Nephron progenitor cell (in vitro differentiated cells): ENCODE measurements around the gene SGPL1.

ENCODE experiments used
- DNase-seq: peaks from one replicate; pipeline ENCODE4 v3.0.0; 2021
- H3K27ac Mint-ChIP-seq: 2 replicates; pipeline ENCODE4 v1.8.0; 2021; ENCODE audit warnings: mild to moderate bottlenecking, moderate library complexity, mixed read lengths
- H3K27me3 Mint-ChIP-seq: 2 replicates; pipeline ENCODE4 v1.8.0; 2021; ENCODE audit warnings: mild to moderate bottlenecking, low read depth, mixed read lengths; ENCODE audit not compliant: poor library complexity
- H3K36me3 Mint-ChIP-seq: 2 replicates; pipeline ENCODE4 v1.8.0; 2021; ENCODE audit warnings: low read depth, mixed read lengths
- H3K4me1 Mint-ChIP-seq: 2 replicates; pipeline ENCODE4 v1.8.0; 2021; ENCODE audit warnings: mixed read lengths
- H3K4me3 Mint-ChIP-seq: 2 replicates; pipeline ENCODE4 v1.8.0; 2021; ENCODE audit warnings: mild to moderate bottlenecking, moderate library complexity, mixed read lengths
- H3K9me3 Mint-ChIP-seq: 2 replicates; pipeline ENCODE4 v1.8.0; 2021; ENCODE audit warnings: mild to moderate bottlenecking, moderate library complexity, mixed read lengths
- TF ChIP-seq, protein P1 (sequence below): fragments of 200-600 bp; sonication (generic); IDR thresholded peaks from 2 replicates; pipeline ENCODE4 v1.5.0; 2021; ENCODE audit warnings: antibody characterized with exemption

Gene SGPL1

GRCh38 chr10:70772627-70773026 is 43.1 kb upstream of the SGPL1 start:
- no peak for DNase-seq
- no peaks in the 10 kb centered on the region for H3K4me1 Mint-ChIP-seq
- no peaks in the 10 kb centered on the region for H3K36me3 Mint-ChIP-seq
- H3K27me3 Mint-ChIP-seq = peaks cover 9% of the 10 kb centered on the region
- H3K9me3 Mint-ChIP-seq = no peaks in the 10 kb centered on the region
- H3K4me3 Mint-ChIP-seq = no peak overlapping the region
- no peak overlapping the region for H3K27ac Mint-ChIP-seq
- TF ChIP-seq, protein P1, sequence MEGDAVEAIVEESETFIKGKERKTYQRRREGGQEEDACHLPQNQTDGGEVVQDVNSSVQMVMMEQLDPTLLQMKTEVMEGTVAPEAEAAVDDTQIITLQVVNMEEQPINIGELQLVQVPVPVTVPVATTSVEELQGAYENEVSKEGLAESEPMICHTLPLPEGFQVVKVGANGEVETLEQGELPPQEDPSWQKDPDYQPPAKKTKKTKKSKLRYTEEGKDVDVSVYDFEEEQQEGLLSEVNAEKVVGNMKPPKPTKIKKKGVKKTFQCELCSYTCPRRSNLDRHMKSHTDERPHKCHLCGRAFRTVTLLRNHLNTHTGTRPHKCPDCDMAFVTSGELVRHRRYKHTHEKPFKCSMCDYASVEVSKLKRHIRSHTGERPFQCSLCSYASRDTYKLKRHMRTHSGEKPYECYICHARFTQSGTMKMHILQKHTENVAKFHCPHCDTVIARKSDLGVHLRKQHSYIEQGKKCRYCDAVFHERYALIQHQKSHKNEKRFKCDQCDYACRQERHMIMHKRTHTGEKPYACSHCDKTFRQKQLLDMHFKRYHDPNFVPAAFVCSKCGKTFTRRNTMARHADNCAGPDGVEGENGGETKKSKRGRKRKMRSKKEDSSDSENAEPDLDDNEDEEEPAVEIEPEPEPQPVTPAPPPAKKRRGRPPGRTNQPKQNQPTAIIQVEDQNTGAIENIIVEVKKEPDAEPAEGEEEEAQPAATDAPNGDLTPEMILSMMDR = no peak

DNA sequence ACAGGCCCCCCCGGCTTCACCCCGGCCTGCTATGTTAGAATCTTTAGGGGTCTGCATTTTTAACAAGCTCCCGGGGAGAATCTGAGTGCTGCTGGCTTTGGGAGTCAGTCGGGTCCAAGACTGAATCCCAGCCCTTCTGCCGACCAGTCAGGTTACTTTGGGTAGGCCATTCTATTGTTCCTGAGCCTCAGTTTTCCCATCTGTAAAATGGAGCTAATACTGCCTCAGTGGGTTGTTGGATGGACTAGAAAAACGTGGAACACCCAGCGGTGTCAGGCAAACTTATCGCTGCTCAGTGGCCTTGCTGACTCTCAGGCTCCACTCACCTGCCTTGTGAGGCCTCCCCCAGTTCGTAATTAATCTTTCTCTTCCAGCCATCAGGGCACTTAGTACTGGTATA is 42.3 kb upstream of the SGPL1 start:
- Mint-ChIP-seq H3K9me3 (no peaks in the 10 kb centered on the region), H3K27ac (no peak overlapping the region), H3K36me3 (no peaks in the 10 kb centered on the region), H3K27me3 (peaks cover 9% of the 10 kb centered on the region), H3K4me3 (no peak overlapping the region), H3K4me1 (peaks cover 7% of the 10 kb centered on the region)
- TF ChIP-seq, protein P1 = no peak
- DNase-seq = no peak

DNA sequence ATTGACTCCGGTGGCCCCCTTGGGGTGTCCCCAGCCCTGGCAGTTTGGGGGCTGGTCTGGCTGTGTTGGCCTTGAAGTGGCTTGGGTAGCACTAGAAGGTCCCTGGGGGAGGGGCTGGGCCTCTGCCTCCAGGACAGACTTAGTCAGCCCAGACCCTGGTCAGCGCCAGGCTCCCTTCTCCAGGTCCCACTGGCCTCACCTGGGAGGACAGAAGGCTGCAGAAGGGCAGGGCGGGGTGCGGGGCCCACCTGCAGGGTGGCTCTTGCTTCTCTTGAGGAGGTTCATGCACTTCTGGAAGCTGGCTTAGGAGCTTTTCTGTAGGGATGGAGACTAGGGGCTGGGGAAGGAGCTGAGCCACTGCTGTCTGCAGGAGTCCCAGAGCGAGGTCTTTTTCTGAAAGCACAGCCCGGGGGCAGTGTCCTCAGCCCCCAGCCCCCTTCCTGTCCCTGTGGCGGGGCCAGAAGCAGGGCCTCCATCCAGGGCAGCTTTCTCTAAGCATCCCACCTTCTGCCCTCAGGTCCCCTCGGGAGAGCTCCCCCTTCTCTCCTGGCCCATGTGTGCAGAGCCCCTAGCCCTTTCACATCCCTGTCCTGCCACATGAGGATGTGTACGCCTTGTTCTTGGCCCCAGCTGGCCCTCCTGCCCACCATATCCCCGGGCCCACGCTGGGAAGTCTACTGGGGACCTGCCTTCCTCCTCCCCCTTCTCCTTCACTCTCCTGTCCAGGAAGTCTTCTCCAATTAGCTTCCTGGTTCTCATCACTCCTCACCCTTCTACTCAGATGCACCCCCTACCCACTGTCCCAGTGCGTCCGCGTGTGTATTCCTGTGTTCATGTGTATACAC is 41.6 kb upstream of the SGPL1 start:
- no peak overlapping the region for H3K4me3 Mint-ChIP-seq
- TF ChIP-seq, protein P1 = no peak
- DNase-seq = no peak
- no peaks in the 10 kb centered on the region for H3K9me3 Mint-ChIP-seq
- H3K27ac Mint-ChIP-seq = no peak overlapping the region
- H3K36me3 Mint-ChIP-seq = no peaks in the 10 kb centered on the region
- peaks cover 9% of the 10 kb centered on the region for H3K27me3 Mint-ChIP-seq
- H3K4me1 Mint-ChIP-seq = peaks cover 14% of the 10 kb centered on the region

DNA sequence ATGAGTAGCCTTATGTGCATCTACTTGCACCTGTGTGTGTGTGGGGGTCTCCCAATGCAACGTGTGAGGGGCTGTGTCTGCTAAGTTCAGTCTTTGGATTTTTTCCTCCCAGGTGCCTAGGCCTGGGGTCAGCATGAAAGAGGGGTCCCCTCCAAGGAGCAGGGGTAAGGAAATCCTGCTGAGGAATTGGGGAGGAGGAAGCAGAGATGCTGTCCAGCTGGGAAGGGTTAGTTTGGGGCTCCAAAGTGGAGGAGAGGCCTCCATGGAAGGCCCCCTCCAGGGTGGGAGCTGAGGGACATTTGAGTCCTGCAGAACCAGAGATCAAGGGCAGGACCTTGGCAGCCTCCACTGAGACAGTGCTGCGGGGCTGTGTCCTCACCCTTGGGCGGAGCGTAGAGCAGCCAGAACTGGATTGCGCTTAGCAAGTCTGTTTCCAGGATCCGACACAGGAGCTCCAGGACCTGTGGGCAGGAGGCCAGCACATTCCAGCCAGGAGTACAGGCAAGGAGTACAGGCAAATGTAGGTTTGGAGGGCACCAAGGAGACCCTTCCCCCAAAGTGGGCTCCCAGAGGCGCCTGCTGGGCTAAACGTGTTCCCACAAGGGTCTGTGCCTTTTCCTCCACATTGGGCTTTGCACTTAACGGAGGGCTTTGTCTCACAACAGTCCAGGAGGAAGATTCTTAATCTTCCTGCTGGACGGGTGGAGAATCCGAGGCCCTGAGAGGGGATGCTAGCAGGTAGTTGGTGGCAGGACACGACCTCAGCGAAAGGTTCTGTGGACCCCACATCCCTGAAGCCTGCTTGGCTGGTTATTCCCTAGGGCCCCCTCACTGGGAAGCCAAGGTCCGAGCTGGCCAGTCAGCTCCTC is 40.7 kb upstream of the SGPL1 start:
- Mint-ChIP-seq H3K36me3 (no peaks in the 10 kb centered on the region), H3K27ac (no peak overlapping the region), H3K9me3 (no peaks in the 10 kb centered on the region), H3K27me3 (peaks cover 9% of the 10 kb centered on the region), H3K4me1 (peaks cover 18% of the 10 kb centered on the region), H3K4me3 (no peak overlapping the region)
- TF ChIP-seq, protein P1 = no peak
- no peak for DNase-seq

GRCh38 chr10:70775679-70776454 is 39.9 kb upstream of the SGPL1 start:
- H3K36me3 Mint-ChIP-seq = no peaks in the 10 kb centered on the region
- no peak overlapping the region for H3K4me3 Mint-ChIP-seq
- TF ChIP-seq, protein P1 = no peak
- H3K9me3 Mint-ChIP-seq = no peaks in the 10 kb centered on the region
- DNase-seq = no peak
- peaks cover 25% of the 10 kb centered on the region for H3K4me1 Mint-ChIP-seq
- H3K27ac Mint-ChIP-seq = no peak overlapping the region
- peaks cover 6% of the 10 kb centered on the region for H3K27me3 Mint-ChIP-seq
